OCI-LY3 (cell line): ENCODE data around the gene PODNL1.

Experiments
- H2AFZ ChIP-seq: fragments of 200-600, 300-600 bp; shearing (Covaris generic); 2 replicates; pipeline ENCODE4 v1.6.0; 2014; ENCODE audit warnings: antibody characterized with exemption, low read depth, low read length
- H3K27ac ChIP-seq: fragments of 200-600, 300-600 bp; sonication (generic); 2 replicates; pipeline ENCODE4 v1.5.1; 2014; ENCODE audit warnings: mild to moderate bottlenecking, low read length, moderate library complexity, mixed read lengths
- H3K27me3 ChIP-seq: fragments of 200-600, 300-600 bp; sonication (generic); 2 replicates; pipeline ENCODE4 v1.6.1; 2014; ENCODE audit warnings: low read depth, low read length, mixed read lengths
- H3K36me3 ChIP-seq: fragments of 200-600, 300-600 bp; sonication (generic); replicated peaks from 2 replicates; pipeline ENCODE3; 2014; ENCODE audit warnings: low read depth, low read length, mixed read lengths
- H3K4me1 ChIP-seq: fragments of 300-600, 200-600 bp; sonication (generic); 2 replicates; pipeline ENCODE4 v1.6.1; 2014; ENCODE audit warnings: low read length, mixed read lengths
- H3K4me2 ChIP-seq: fragments of 200-600, 300-600 bp; sonication (generic); 2 replicates; pipeline ENCODE4 v1.6.1; 2014; ENCODE audit warnings: low read length, mixed read lengths
- H3K4me3 ChIP-seq: fragments of 300-600, 200-600 bp; sonication (generic); 2 replicates; pipeline ENCODE4 v1.5.1; 2014; ENCODE audit warnings: antibody characterized with exemption, mild to moderate bottlenecking, low read length, moderate library complexity
- H3K79me2 ChIP-seq: fragments of 300-600, 200-600 bp; shearing (Covaris generic); 2 replicates; pipeline ENCODE4 v1.6.1; 2014; ENCODE audit warnings: mild to moderate bottlenecking, low read length, mixed read lengths
- H3K9ac ChIP-seq: fragments of 300-600, 200-600 bp; shearing (Covaris generic); 2 replicates; pipeline ENCODE4 v1.6.0; 2014; ENCODE audit warnings: mild to moderate bottlenecking, low read length, moderate library complexity
- H3K9me3 ChIP-seq: fragments of 200-600, 300-600 bp; shearing (Covaris generic); 2 replicates; pipeline ENCODE4 v1.6.1; 2014; ENCODE audit warnings: low read length, mixed read lengths; ENCODE audit not compliant: insufficient read depth
- H4K20me1 ChIP-seq: fragments of 200-600, 300-600 bp; sonication (generic); 2 replicates; pipeline ENCODE4 v1.6.1; 2016; ENCODE audit warnings: low read length, mixed read lengths; ENCODE audit not compliant: insufficient read depth
- EZH2phosphoT487 ChIP-seq: fragments of 200-600 bp; shearing (Covaris generic); IDR thresholded peaks from 2 replicates; pipeline ENCODE4 v1.6.1; 2018; ENCODE audit warnings: antibody characterized with exemption, mixed run types, low read depth
- TF ChIP-seq, protein P1 (sequence below): fragments of 200-600, 300-600 bp; sonication (generic); IDR thresholded peaks from 2 replicates; pipeline ENCODE4 v1.5.1; 2014; ENCODE audit warnings: antibody characterized with exemption, low read length, low read depth

Gene PODNL1

DNA sequence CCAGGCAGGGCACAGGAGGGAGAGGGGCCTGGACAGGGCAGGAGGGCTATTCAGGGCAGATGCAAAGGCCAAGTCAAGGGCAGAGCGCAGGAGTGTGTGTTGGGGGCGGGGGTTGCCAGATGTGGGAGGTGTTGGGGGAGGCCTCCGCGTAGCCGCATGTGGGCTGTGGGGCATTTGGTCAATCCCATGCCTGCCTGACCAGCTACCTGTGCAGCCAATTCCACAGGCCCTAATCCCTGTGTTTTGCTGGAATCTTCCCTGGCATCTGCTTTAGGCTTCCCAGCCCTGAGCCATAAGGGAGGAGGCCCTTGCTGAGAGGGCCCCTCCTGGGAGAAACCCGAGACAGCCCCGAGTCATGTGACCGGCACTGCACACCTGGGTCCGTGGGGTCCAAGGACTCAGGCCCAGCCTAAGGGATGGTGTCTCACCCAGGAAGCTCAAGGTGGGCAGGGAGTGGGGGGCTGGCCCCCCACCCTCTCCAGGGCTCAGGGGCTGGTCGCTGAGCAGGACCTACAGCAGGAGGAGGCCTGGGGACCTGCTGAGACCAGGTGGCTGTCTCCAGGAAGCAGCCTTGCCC lies 47.6 kb upstream of the PODNL1 start:
- H3K79me2 ChIP-seq: no peaks in the 10 kb centered on the region
- H3K27me3 ChIP-seq: no peaks in the 10 kb centered on the region
- TF ChIP-seq, protein P1, sequence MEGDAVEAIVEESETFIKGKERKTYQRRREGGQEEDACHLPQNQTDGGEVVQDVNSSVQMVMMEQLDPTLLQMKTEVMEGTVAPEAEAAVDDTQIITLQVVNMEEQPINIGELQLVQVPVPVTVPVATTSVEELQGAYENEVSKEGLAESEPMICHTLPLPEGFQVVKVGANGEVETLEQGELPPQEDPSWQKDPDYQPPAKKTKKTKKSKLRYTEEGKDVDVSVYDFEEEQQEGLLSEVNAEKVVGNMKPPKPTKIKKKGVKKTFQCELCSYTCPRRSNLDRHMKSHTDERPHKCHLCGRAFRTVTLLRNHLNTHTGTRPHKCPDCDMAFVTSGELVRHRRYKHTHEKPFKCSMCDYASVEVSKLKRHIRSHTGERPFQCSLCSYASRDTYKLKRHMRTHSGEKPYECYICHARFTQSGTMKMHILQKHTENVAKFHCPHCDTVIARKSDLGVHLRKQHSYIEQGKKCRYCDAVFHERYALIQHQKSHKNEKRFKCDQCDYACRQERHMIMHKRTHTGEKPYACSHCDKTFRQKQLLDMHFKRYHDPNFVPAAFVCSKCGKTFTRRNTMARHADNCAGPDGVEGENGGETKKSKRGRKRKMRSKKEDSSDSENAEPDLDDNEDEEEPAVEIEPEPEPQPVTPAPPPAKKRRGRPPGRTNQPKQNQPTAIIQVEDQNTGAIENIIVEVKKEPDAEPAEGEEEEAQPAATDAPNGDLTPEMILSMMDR: no peak
- no peak for TF ChIP-seq EZH2phosphoT487
- H3K9ac ChIP-seq: peak overlapping the region; percentile 83
- H4K20me1 ChIP-seq: no peaks in the 10 kb centered on the region
- peak overlapping the region; percentile 67 for H3K4me3 ChIP-seq
- H3K36me3 ChIP-seq: peaks cover 11% of the 10 kb centered on the region
- H3K4me1 ChIP-seq: peaks cover 32% of the 10 kb centered on the region
- H3K9me3 ChIP-seq: no peaks in the 10 kb centered on the region
- peak overlapping the region; percentile 98 for H3K27ac ChIP-seq
- H2AFZ ChIP-seq: peak overlapping the region; percentile 18; the same call in 1 of the 2 replicates
- H3K4me2 ChIP-seq: peak overlapping the region; percentile 82

GRCh38 chr19:13984875-13985741 lies 46.9 kb upstream of the PODNL1 start:
- Histone ChIP-seq H3K27ac (peak overlapping the region; percentile 98), H3K4me1 (peaks cover 32% of the 10 kb centered on the region), H3K36me3 (peaks cover 11% of the 10 kb centered on the region), H3K79me2 (no peaks in the 10 kb centered on the region), H4K20me1 (no peaks in the 10 kb centered on the region), H3K27me3 (no peaks in the 10 kb centered on the region), H3K9me3 (no peaks in the 10 kb centered on the region), H2AFZ (no peak overlapping the region), H3K4me2 (peak overlapping the region; percentile 82), H3K4me3 (peak overlapping the region; percentile 67), H3K9ac (peak overlapping the region; percentile 83)
- no peak for TF ChIP-seq EZH2phosphoT487
- TF ChIP-seq, protein P1: no peak

GRCh38 chr19:13984186-13984585 lies 46.0 kb upstream of the PODNL1 start:
- no peaks in the 10 kb centered on the region for H3K27me3 ChIP-seq
- no peak overlapping the region for H2AFZ ChIP-seq
- peaks cover 11% of the 10 kb centered on the region for H3K36me3 ChIP-seq
- H3K9ac ChIP-seq: no peak overlapping the region
- no peak overlapping the region for H3K27ac ChIP-seq
- H3K4me1 ChIP-seq: peaks cover 32% of the 10 kb centered on the region
- H3K4me3 ChIP-seq: no peak overlapping the region
- TF ChIP-seq, protein P1: no peak
- no peak for TF ChIP-seq EZH2phosphoT487
- H3K79me2 ChIP-seq: no peaks in the 10 kb centered on the region
- no peaks in the 10 kb centered on the region for H4K20me1 ChIP-seq
- H3K9me3 ChIP-seq: no peaks in the 10 kb centered on the region
- H3K4me2 ChIP-seq: no peak overlapping the region

DNA sequence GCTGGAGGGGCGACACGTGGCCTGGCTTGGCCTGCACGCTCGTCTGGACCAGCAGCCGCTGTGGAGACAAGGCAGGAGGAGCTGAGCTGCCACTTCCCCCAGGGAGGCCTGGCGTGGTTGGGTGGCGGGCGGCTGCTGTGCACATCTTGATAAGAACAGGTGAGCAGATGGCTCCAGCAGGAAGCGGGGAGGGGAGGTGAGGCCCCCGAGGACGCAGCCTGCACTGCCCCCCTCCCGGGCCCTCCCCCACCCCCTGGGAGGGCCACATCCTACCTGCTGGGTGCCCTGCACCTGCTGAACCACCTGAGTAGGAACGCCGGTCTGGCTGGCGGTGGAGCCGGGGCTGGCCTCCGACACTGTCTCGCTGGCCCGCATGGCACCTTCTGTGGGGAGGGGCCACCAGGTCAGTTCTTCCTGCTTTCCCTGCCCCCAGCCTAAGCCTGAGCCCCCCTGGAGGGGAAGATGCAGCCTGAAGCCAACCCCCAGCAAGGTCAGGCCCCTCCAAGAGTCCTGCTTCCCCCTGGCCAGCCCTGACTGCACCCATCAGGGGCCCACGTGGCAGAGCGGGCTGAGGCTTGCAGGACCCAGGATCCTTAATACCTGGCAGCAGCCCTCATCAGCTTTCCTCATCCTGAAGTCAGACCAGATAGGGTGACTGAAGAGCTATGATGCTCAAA lies 45.1 kb upstream of the PODNL1 start:
- Histone ChIP-seq H3K36me3 (peaks cover 6% of the 10 kb centered on the region), H3K9me3 (no peaks in the 10 kb centered on the region), H3K4me1 (peaks cover 32% of the 10 kb centered on the region), H3K9ac (no peak overlapping the region), H3K4me2 (no peak overlapping the region), H3K27ac (no peak overlapping the region), H3K27me3 (no peaks in the 10 kb centered on the region), H2AFZ (no peak overlapping the region), H4K20me1 (no peaks in the 10 kb centered on the region), H3K79me2 (no peaks in the 10 kb centered on the region), H3K4me3 (no peak overlapping the region)
- no peak for TF ChIP-seq EZH2phosphoT487
- TF ChIP-seq, protein P1: no peak
